Keratinocyte (primary cell): ENCODE results near the gene SRRT. TPM values are rescaled to one million over a fixed set of nuclear protein-coding genes. Genes with fewer than 3 reads are reported as not detected.

Experiments
- DNase-seq: peaks from one replicate; pipeline ENCODE4 v3.0.0-alpha.2; 2011; ENCODE audit warnings: low read depth, missing footprints, low spot score
- FAIRE-seq: peaks from 2 replicates; lab custom pipeline; 2011; peaks lifted over from hg19 to GRCh38; lab: Jason Lieb, UNC
- H2AFZ ChIP-seq: 2 replicates; pipeline ENCODE4 v1.6.0; 2012; ENCODE audit warnings: low read length, control low read depth, inconsistent platforms; ENCODE audit not compliant: control insufficient read depth
- H3K27ac ChIP-seq: 2 replicates; pipeline ENCODE4 v1.5.1; 2011; ENCODE audit warnings: low read length; ENCODE audit not compliant: control insufficient read depth, insufficient read depth
- H3K27me3 ChIP-seq: 3 replicates; pipeline ENCODE4 v1.6.0; 2011; ENCODE audit warnings: low read length; ENCODE audit not compliant: control insufficient read depth, insufficient read depth; ENCODE audit errors: extremely low read depth
- H3K36me3 ChIP-seq, 2 experiments: 2 replicates in 1 of 2; 3 replicates in 1 of 2; pipeline ENCODE4 v1.5.1; 2011; ENCODE audit warnings: low read length in 2 of 2, mild to moderate bottlenecking in 1 of 2; ENCODE audit not compliant: control insufficient read depth in 2 of 2, insufficient read depth in 2 of 2; ENCODE audit errors: extremely low read depth in 1 of 2
- H3K4me1 ChIP-seq: 3 replicates; pipeline ENCODE4 v1.5.1; 2011; ENCODE audit warnings: low read length; ENCODE audit not compliant: control insufficient read depth, insufficient read depth; ENCODE audit errors: extremely low read depth
- H3K4me2 ChIP-seq: 3 replicates; pipeline ENCODE4 v1.6.0; 2011; ENCODE audit warnings: low read depth, low read length; ENCODE audit not compliant: control insufficient read depth, insufficient read depth; ENCODE audit errors: extremely low read depth
- H3K4me3 ChIP-seq, 3 experiments: fragments of 200-600 bp in 1 of 3; sonication (generic) in 1 of 3; 2 replicates in 2 of 3; 3 replicates in 1 of 3; pipeline ENCODE4 v1.5.1; 2011 to 2016; ENCODE audit warnings: low read length in 3 of 3, mild to moderate bottlenecking in 3 of 3, control low read depth in 2 of 3, inconsistent platforms in 1 of 3, low read depth in 1 of 3, mixed read lengths in 1 of 3, mixed run types in 1 of 3, moderate library complexity in 1 of 3; ENCODE audit not compliant: control insufficient read depth in 2 of 3, insufficient read depth in 2 of 3; ENCODE audit errors: extremely low read depth in 1 of 3
- H3K79me2 ChIP-seq: 2 replicates; pipeline ENCODE4 v1.6.0; 2012; ENCODE audit warnings: low read length; ENCODE audit not compliant: control insufficient read depth, insufficient read depth
- H3K9ac ChIP-seq: 3 replicates; pipeline ENCODE4 v1.6.0; 2011; ENCODE audit warnings: low read length; ENCODE audit not compliant: control insufficient read depth, insufficient read depth; ENCODE audit errors: extremely low read depth
- H3K9me1 ChIP-seq: 3 replicates; pipeline ENCODE4 v1.6.0; 2011; ENCODE audit warnings: low read length; ENCODE audit not compliant: control insufficient read depth, insufficient read depth; ENCODE audit errors: extremely low read depth
- H3K9me3 ChIP-seq: 2 replicates; pipeline ENCODE4 v1.5.1; 2012; ENCODE audit warnings: low read depth, low read length; ENCODE audit not compliant: control insufficient read depth
- H4K20me1 ChIP-seq: 3 replicates; pipeline ENCODE4 v1.6.0; 2011; ENCODE audit warnings: low read length; ENCODE audit not compliant: control insufficient read depth, insufficient read depth; ENCODE audit errors: extremely low read depth
- CTCF ChIP-seq, 3 experiments: IDR thresholded peaks in 1 of 3; conservative IDR thresholded peaks in 1 of 3; optimal IDR thresholded peaks in 1 of 3; 2 replicates in 2 of 3; 3 replicates in 1 of 3; pipeline versions ENCODE3 to v1.5.1; 2011; ENCODE audit warnings: low read length in 3 of 3, mild to moderate bottlenecking in 3 of 3, moderate library complexity in 2 of 3, control low read depth in 1 of 3, inconsistent platforms in 1 of 3; ENCODE audit not compliant: insufficient read depth in 2 of 3; ENCODE audit errors: extremely low read depth in 1 of 3
- EZH2 ChIP-seq: IDR thresholded peaks from one replicate; pipeline ENCODE4 v1.6.1; 2012; ENCODE audit warnings: inconsistent platforms, mild to moderate bottlenecking, low read length, moderate library complexity
- dilution Hi-C: fragments of 300-500 bp; cut with MboI; formaldehyde crosslinking; loops from one replicate; pipeline ENCODE4 v1.7.0; 2020; ENCODE audit warnings: low sequenced_read_pairs; ENCODE audit not compliant: extremely low pct_ligation_motif_present
- polyA plus RNA-seq, 5 experiments: library from polyadenylated mRNA; depleted of rRNA in 3 of 5; stranded (reverse) in 3 of 5; stranded (forward) in 1 of 5; unstranded in 1 of 5; fragments of >200 nt; gene quantifications; 1 replicate in 1 of 5; 2 replicates in 3 of 5; 3 replicates in 1 of 5; pipeline versions ENCODE4 v1.2.1 to v1.2.3, GENCODE V29; 2011 to 2012; ENCODE audit warnings: missing spikeins in 2 of 5, low read depth in 1 of 5, low replicate concordance in 1 of 5

SRRT gene
- polyA plus RNA-seq, 1 donor (not counting 4 experiments of a cell fraction or from before 2014, with no cell fraction given): 42.2 TPM

- dilution Hi-C loops: no loop called here
- Histone ChIP-seq H4K20me1 (no peaks in the 10 kb centered on the region), H3K4me1 (peaks cover 17% of the 10 kb centered on the region), H3K4me2 (peak overlapping the region; percentile 65), H3K27ac (peak overlapping the region; percentile 69), H3K79me2 (no peaks in the 10 kb centered on the region), H3K36me3 (no peaks in the 10 kb centered on the region), H3K9me3 (no peaks in the 10 kb centered on the region), H3K9ac (peak overlapping the region; percentile 63), H2AFZ (peak overlapping the region; percentile 88), H3K9me1 (no peaks in the 10 kb centered on the region), H3K27me3 (no peaks in the 10 kb centered on the region), H3K4me3 (peak overlapping the region in 2 of 3 experiments; percentile 44 to 57)
- no peak for FAIRE-seq
- no peak for DNase-seq
- no peak for TF ChIP-seq CTCF (optimal IDR thresholded peaks at IDR 0.05 in 1 of 3, IDR thresholded peaks at IDR 0.05 in 1 of 3, conservative IDR thresholded peaks at IDR 0.05 in 1 of 3; ENCODE audit: extremely low read depth in 1 of 3, insufficient read depth in 2 of 3, low read length in 3 of 3)
- no peak for TF ChIP-seq EZH2
Observed at GRCh38 chr7:100837099-100837836, 37.6 kb upstream of the SRRT start.

GRCh38 chr7:100839361-100839760 is 35.5 kb upstream of the SRRT start:
- H4K20me1 ChIP-seq: no peaks in the 10 kb centered on the region
- H3K79me2 ChIP-seq: no peaks in the 10 kb centered on the region
- peaks cover 17% of the 10 kb centered on the region for H3K4me1 ChIP-seq
- H3K27me3 ChIP-seq: no peaks in the 10 kb centered on the region
- H3K36me3 ChIP-seq: no peaks in the 10 kb centered on the region
- no peak overlapping the region for H3K27ac ChIP-seq
- dilution Hi-C loops: no loop called here
- no peaks in the 10 kb centered on the region for H3K9me3 ChIP-seq
- DNase-seq: no peak
- H3K4me3 ChIP-seq: no peak overlapping the region
- no peak for FAIRE-seq
- no peak for TF ChIP-seq CTCF (optimal IDR thresholded peaks at IDR 0.05 in 1 of 3, IDR thresholded peaks at IDR 0.05 in 1 of 3, conservative IDR thresholded peaks at IDR 0.05 in 1 of 3; ENCODE audit: extremely low read depth in 1 of 3, insufficient read depth in 2 of 3, low read length in 3 of 3)
- TF ChIP-seq EZH2: no peak
- H3K9me1 ChIP-seq: no peaks in the 10 kb centered on the region
- H2AFZ ChIP-seq: no peak overlapping the region
- H3K4me2 ChIP-seq: no peak overlapping the region
- H3K9ac ChIP-seq: no peak overlapping the region
